ENCODE measurements around the gene MRPL17.

- TF ChIP-seq, protein P1, sequence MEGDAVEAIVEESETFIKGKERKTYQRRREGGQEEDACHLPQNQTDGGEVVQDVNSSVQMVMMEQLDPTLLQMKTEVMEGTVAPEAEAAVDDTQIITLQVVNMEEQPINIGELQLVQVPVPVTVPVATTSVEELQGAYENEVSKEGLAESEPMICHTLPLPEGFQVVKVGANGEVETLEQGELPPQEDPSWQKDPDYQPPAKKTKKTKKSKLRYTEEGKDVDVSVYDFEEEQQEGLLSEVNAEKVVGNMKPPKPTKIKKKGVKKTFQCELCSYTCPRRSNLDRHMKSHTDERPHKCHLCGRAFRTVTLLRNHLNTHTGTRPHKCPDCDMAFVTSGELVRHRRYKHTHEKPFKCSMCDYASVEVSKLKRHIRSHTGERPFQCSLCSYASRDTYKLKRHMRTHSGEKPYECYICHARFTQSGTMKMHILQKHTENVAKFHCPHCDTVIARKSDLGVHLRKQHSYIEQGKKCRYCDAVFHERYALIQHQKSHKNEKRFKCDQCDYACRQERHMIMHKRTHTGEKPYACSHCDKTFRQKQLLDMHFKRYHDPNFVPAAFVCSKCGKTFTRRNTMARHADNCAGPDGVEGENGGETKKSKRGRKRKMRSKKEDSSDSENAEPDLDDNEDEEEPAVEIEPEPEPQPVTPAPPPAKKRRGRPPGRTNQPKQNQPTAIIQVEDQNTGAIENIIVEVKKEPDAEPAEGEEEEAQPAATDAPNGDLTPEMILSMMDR (IDR thresholded peaks at IDR 0.05; ENCODE audit: insufficient read depth, low read depth, low read length), result no peak
- TF ChIP-seq EZH2 (IDR thresholded peaks at IDR 0.05; ENCODE audit: insufficient read depth, low read length), result no peak
Measured at GRCh38 chr11:6674862-6675261, 8.3 kb downstream of the MRPL17 start.

Data from astrocyte (in vitro differentiated cells and primary cell).